ENCODE measurements around the gene PTPN5.

- no peak for TF ChIP-seq POLR2A (IDR thresholded peaks at IDR 0.05)
- no peak for TF ChIP-seq CTCF (IDR thresholded peaks at IDR 0.05)
These were observed 6.2 kb downstream of the PTPN5 start for GRCh38 chr11:18785411-18785810.
